Ovary (tissue), 7 donors: ENCODE measurements around the gene SORL1-AS1.

ENCODE experiments used
- DNase-seq, 5 donors: peaks; one replicate each; pipeline ENCODE4 v3.0.0-alpha.2; 2019 to 2020
- H3K27ac ChIP-seq, 2 donors: fragments of 200-600 bp; one replicate each; pipeline versions ENCODE4 v1.5.1 to v1.8.0; 2019 to 2022
- H3K27me3 ChIP-seq: fragments of 200-600 bp; one replicate; pipeline ENCODE4 v1.8.0; 2022
- H3K36me3 ChIP-seq: fragments of 200-600 bp; sonication (generic); one replicate; pipeline ENCODE4 v1.5.1; 2019
- H3K4me1 ChIP-seq: one replicate; pipeline ENCODE4 v1.8.1; 2013; ENCODE audit warnings: mild to moderate bottlenecking, moderate library complexity; ENCODE audit not compliant: insufficient read depth
- H3K4me3 ChIP-seq: fragments of 200-600 bp; sonication (generic); one replicate; pipeline ENCODE4 v1.5.1; 2017
- H3K9me3 ChIP-seq, 2 donors: fragments of 200-600 bp in 1 of 2; sonication (generic) in 1 of 2; one replicate each; pipeline versions ENCODE4 v1.5.1 to v1.8.1; 2013 to 2019; ENCODE audit warnings: mild to moderate bottlenecking in 1 of 2, moderate library complexity in 1 of 2
- EP300 ChIP-seq: sonication (generic); formaldehyde crosslinking; IDR thresholded peaks from one replicate; pipeline ENCODE4 v1.6.1; 2017; ENCODE audit warnings: antibody characterized with exemption
- POLR2A ChIP-seq: fragments of 450-650 bp; IDR thresholded peaks from one replicate; pipeline ENCODE4 v1.6.1; 2017; ENCODE audit warnings: antibody characterized with exemption, mild to moderate bottlenecking, moderate library complexity
- WGBS, 3 donors: extraction: QIAGEN DNeasy Blood & Tissue Kit in 1 of 3; methylation state at CpG; one replicate each; pipeline versions ENCODE4 v1.1.5 to v1.1.7; 2013 to 2017; 5-methylcytosine and 5-hydroxymethylcytosine counted together
- intact Hi-C, 4 donors: fragments of 100-400 bp; cut with DNase I; formaldehyde crosslinking; loops; one replicate each; pipeline versions ENCODE4 v1.11.0 to v1.15.1; 2022 to 2023
- TF ChIP-seq, protein P1 (sequence below), 3 donors: fragments of 450-650 bp in 2 of 3; fragments of 200-600 bp in 1 of 3; IDR thresholded peaks; one replicate each; pipeline versions ENCODE4 v1.5.1 to v1.8.0; 2016 to 2022; ENCODE audit warnings: antibody characterized with exemption in 3 of 3, mild to moderate bottlenecking in 1 of 3
- donor health status: DM: no; HTN: no; CAD: no; lungs with moderate emphysema.
- donor health status: DM: no; HTN: no; CAD: no.
- donor health status: Bipolar disorder and iron deficiency.
- donor health status: DM: no; HTN: no; CAD: no.
- donor health status: DM: yes; HTN: yes; CAD: no.

The SORL1-AS1 gene

DNA sequence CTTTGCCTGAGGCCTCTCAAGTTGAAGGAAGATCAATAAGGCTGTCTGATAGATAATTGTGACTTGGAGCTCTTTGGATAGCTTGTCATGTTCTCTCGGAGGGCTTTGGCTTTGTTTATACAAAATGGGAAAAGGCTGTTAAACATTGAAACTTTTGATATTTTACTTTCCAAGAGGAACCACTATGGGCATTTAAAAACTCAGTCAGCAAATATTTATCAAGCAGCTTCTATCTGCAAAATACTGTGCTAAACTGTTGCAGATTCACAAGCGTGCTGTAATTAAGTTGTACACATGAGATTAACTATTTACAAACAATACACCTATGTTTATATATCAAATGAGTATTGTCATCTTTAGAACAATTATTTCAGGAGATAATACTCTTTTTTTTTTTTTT is 35.2 kb downstream of the SORL1-AS1 start:
- H3K9me3 ChIP-seq: no peaks in the 10 kb centered on the region
- H3K27me3 ChIP-seq: no peaks in the 10 kb centered on the region
- no peak overlapping the region for H3K27ac ChIP-seq
- peaks cover 6% of the 10 kb centered on the region for H3K4me1 ChIP-seq
- H3K4me3 ChIP-seq: no peak overlapping the region
- no peak for TF ChIP-seq POLR2A
- TF ChIP-seq EP300: no peak
- TF ChIP-seq, protein P1, sequence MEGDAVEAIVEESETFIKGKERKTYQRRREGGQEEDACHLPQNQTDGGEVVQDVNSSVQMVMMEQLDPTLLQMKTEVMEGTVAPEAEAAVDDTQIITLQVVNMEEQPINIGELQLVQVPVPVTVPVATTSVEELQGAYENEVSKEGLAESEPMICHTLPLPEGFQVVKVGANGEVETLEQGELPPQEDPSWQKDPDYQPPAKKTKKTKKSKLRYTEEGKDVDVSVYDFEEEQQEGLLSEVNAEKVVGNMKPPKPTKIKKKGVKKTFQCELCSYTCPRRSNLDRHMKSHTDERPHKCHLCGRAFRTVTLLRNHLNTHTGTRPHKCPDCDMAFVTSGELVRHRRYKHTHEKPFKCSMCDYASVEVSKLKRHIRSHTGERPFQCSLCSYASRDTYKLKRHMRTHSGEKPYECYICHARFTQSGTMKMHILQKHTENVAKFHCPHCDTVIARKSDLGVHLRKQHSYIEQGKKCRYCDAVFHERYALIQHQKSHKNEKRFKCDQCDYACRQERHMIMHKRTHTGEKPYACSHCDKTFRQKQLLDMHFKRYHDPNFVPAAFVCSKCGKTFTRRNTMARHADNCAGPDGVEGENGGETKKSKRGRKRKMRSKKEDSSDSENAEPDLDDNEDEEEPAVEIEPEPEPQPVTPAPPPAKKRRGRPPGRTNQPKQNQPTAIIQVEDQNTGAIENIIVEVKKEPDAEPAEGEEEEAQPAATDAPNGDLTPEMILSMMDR (IDR thresholded peaks at IDR 0.05): no peak
- WGBS, 3 donors: 23 to 28% (median 28%) methylated on average over 2 of the region's 2 CpGs
- intact Hi-C loops: no loop called here
- no peaks in the 10 kb centered on the region for H3K36me3 ChIP-seq
- no peak for DNase-seq

DNA sequence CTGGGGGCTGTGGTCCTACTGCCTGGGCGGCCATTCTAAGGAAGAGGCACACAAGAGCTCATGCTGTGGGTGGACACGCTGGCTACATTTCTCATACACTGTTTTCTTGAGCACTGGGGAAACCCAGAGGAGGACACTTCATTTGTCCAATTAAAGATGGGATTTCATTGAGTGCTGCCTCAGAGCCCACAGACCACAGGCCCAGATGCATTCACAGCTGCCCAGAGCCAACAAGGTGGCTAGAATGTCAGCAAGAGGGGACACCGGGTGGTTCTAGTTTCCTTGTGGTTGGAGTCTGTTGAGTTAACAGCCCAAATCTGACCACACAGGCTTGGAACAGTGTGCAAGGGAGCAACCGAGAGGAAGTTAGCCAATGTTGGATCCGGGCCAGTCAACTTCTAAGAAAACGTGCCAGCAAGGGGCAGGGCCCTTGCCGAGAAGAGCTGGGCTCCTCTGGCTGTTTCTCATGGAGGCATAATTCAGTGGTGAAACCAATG is 35.7 kb downstream of the SORL1-AS1 start:
- Histone ChIP-seq H3K4me1 (peaks cover 6% of the 10 kb centered on the region), H3K4me3 (no peak overlapping the region), H3K36me3 (no peaks in the 10 kb centered on the region), H3K9me3 (no peaks in the 10 kb centered on the region), H3K27ac (no peak overlapping the region), H3K27me3 (no peaks in the 10 kb centered on the region)
- peak; percentile 77 to 86 (median 79) for DNase-seq
- intact Hi-C loops: no loop called here
- 22 to 24% (median 24%) methylated on average over 7 of the region's 7 CpGs for WGBS, 3 donors
- TF ChIP-seq EP300 (no peak), POLR2A (no peak)

DNA sequence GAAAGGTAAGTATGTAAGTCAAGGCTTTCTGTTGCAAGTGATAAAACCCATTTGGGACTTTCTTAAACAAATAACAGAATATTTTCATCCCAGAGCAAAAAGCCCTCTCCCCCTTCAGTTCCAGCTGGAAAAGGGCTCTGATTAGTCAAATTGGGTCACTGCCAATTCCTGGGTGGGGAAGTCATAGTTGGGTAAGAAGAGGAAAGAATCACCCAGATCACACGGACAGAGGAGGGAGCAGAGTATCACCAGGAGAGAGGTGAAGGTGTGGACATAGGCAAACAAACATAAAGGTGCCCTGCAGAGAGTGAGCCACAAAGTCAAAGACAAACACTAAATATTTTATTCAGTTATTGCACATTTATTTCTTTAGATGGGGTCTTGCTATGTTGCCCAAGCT is 36.9 kb downstream of the SORL1-AS1 start:
- intact Hi-C loops: no loop called here

DNA sequence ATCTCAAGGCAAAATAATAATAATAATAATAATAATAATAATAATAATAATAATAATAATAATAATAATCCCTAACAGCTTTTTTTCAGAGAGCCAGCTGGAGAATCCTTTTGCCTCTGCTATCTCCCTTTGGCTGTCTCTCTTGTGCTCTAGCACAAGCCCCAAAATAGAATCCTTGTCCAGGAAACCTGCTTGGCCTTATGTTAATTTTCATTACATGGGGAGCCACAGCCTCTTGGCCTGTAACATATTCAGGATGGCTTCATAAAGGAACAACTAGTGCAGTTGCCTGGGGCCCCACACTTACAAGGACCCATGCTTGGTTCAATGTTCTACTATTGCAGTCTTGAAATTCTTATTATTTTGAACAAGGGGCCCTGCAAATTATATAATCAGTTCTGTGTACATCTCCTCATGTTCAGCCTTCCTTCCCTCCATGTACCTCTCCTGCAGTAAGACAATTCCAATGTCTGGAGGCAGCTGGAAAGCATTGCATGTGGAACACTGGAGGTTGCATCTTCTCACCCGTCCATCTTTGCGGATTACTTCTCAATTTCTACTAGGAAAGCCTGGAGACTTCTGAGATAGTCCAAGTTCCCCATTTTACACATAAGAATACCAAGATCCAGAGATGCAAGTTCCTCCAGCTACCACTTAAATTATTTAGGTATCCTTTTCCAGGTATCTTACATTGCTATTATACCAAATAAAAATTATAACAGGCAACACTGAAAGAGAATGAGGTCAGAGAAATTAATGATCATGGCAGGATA is 38.4 kb downstream of the SORL1-AS1 start:
- H3K27ac ChIP-seq: no peak overlapping the region
- intact Hi-C loops: no loop called here
- no peak overlapping the region for H3K4me3 ChIP-seq
- no peaks in the 10 kb centered on the region for H3K9me3 ChIP-seq
- peaks cover 6% of the 10 kb centered on the region for H3K4me1 ChIP-seq
- DNase-seq: no peak
- TF ChIP-seq EP300 (no peak), POLR2A (no peak)
- TF ChIP-seq, protein P1 (IDR thresholded peaks at IDR 0.05): no peak
- WGBS, 3 donors: 91 to 95% (median 93%) methylated on average over 2 of the region's 2 CpGs
- no peaks in the 10 kb centered on the region for H3K27me3 ChIP-seq
- no peaks in the 10 kb centered on the region for H3K36me3 ChIP-seq

More for the DNA sequence above, 36.9 kb downstream of the SORL1-AS1 start:
- Histone ChIP-seq H3K4me1 (peaks cover 6% of the 10 kb centered on the region), H3K4me3 (no peak overlapping the region), H3K27ac (no peak overlapping the region), H3K9me3 (no peaks in the 10 kb centered on the region), H3K27me3 (no peaks in the 10 kb centered on the region), H3K36me3 (no peaks in the 10 kb centered on the region)
- WGBS, 3 donors: 0 to 3% (median 3%) methylated on average over 1 of the region's 1 CpG
- TF ChIP-seq, protein P1 (IDR thresholded peaks at IDR 0.05): no peak
- TF ChIP-seq EP300 (no peak), POLR2A (no peak)
- peak in 2 of 5 donors; percentile 16 to 52 for DNase-seq
